ENCODE results near the gene USP36. TPM values are rescaled to one million over a fixed set of nuclear protein-coding genes. Genes with fewer than 3 reads are reported as not detected.
A peak's percentile ranks its signal among the peaks of the same experiment; 100 is the strongest.

Gene USP36
- total RNA-seq, 1 experiment from 2014 or later, result 96.8 TPM

- DNase-seq (ENCODE audit: low read depth, low spot score), result no peak
- in situ Hi-C loops (cut with HindIII; ENCODE audit: low pct_unique_long_range_greater_than_20kb, low sequenced_read_pairs), result loop anchor here (25.0 kb wide), 2 partner anchors 115 to 360 kb away; no protein-coding TSS in a partner anchor
These were observed 6.4 kb upstream of the USP36 start for GRCh38 chr17:78847052-78847451.

GRCh38 chr17:78844301-78845005 lies 3.8 kb upstream of the USP36 start:
- in situ Hi-C loops (cut with HindIII; ENCODE audit: low pct_unique_long_range_greater_than_20kb, low sequenced_read_pairs), result loop anchor here (25.0 kb wide), 2 partner anchors 118 to 357 kb away; no protein-coding TSS in a partner anchor
- no peak for DNase-seq (ENCODE audit: low read depth, low spot score)

GRCh38 chr17:78842881-78843565 lies 2.4 kb upstream of the USP36 start:
- peak; percentile 93 for DNase-seq (ENCODE audit: low read depth, low spot score)
- in situ Hi-C loops (cut with HindIII; ENCODE audit: low pct_unique_long_range_greater_than_20kb, low sequenced_read_pairs), result loop anchor here (25.0 kb wide), 2 partner anchors 119 to 356 kb away; no protein-coding TSS in a partner anchor

- in situ Hi-C loops (cut with HindIII; ENCODE audit: low pct_unique_long_range_greater_than_20kb, low sequenced_read_pairs), result loop anchor here (25.0 kb wide), 2 partner anchors 122 to 353 kb away; no protein-coding TSS in a partner anchor
- no peak for DNase-seq (ENCODE audit: low read depth, low spot score)
These were observed 159 bp downstream of the USP36 start for GRCh38 chr17:78840530-78840779.

GRCh38 chr17:78839762-78840529 lies 668 bp downstream of the USP36 start:
- DNase-seq (ENCODE audit: low read depth, low spot score), result peak; percentile 47
- in situ Hi-C loops (cut with HindIII; ENCODE audit: low pct_unique_long_range_greater_than_20kb, low sequenced_read_pairs), result loop anchor here (25.0 kb wide), 2 partner anchors 122 to 353 kb away; no protein-coding TSS in a partner anchor

GRCh38 chr17:78839235-78839761 lies 1.3 kb downstream of the USP36 start:
- DNase-seq (ENCODE audit: low read depth, low spot score), result no peak
- in situ Hi-C loops (cut with HindIII; ENCODE audit: low pct_unique_long_range_greater_than_20kb, low sequenced_read_pairs), result loop anchor here (25.0 kb wide), 2 partner anchors 123 to 352 kb away; no protein-coding TSS in a partner anchor

GRCh38 chr17:78838574-78839005 lies 2.0 kb downstream of the USP36 start:
- DNase-seq (ENCODE audit: low read depth, low spot score), result no peak
- in situ Hi-C loops (cut with HindIII; ENCODE audit: low pct_unique_long_range_greater_than_20kb, low sequenced_read_pairs), result loop anchor here (25.0 kb wide), 2 partner anchors 124 to 351 kb away; no protein-coding TSS in a partner anchor

- in situ Hi-C loops (cut with HindIII; ENCODE audit: low pct_unique_long_range_greater_than_20kb, low sequenced_read_pairs), result loop anchor here (25.0 kb wide), 2 partner anchors 126 to 349 kb away; no protein-coding TSS in a partner anchor
- DNase-seq (ENCODE audit: low read depth, low spot score), result no peak
These were observed 4.1 kb downstream of the USP36 start for GRCh38 chr17:78836420-78837021.

GRCh38 chr17:78834571-78834970 lies 6.0 kb downstream of the USP36 start:
- in situ Hi-C loops (cut with HindIII; ENCODE audit: low pct_unique_long_range_greater_than_20kb, low sequenced_read_pairs), result loop anchor here (25.0 kb wide), 2 partner anchors 128 to 347 kb away; no protein-coding TSS in a partner anchor
- DNase-seq (ENCODE audit: low read depth, low spot score), result no peak

GRCh38 chr17:78832541-78832810 lies 8.1 kb downstream of the USP36 start:
- no peak for DNase-seq (ENCODE audit: low read depth, low spot score)
- in situ Hi-C loops (cut with HindIII; ENCODE audit: low pct_unique_long_range_greater_than_20kb, low sequenced_read_pairs), result loop anchor here (25.0 kb wide), 2 partner anchors 130 to 345 kb away; no protein-coding TSS in a partner anchor

- DNase-seq (ENCODE audit: low read depth, low spot score), result no peak
- in situ Hi-C loops (cut with HindIII; ENCODE audit: low pct_unique_long_range_greater_than_20kb, low sequenced_read_pairs), result loop anchor here (25.0 kb wide), 2 partner anchors 130 to 345 kb away; no protein-coding TSS in a partner anchor
These were observed 8.7 kb downstream of the USP36 start for GRCh38 chr17:78831688-78832540.

- in situ Hi-C loops (cut with HindIII; ENCODE audit: low pct_unique_long_range_greater_than_20kb, low sequenced_read_pairs), result loop anchor here (5.0 to 25.0 kb wide), 3 partner anchors 102 to 342 kb away; no protein-coding TSS in a partner anchor
- DNase-seq (ENCODE audit: low read depth, low spot score), result no peak
These were observed 11.1 kb downstream of the USP36 start for GRCh38 chr17:78829477-78829876.

GRCh38 chr17:78828470-78829185 lies 12.0 kb downstream of the USP36 start:
- in situ Hi-C loops (cut with HindIII; ENCODE audit: low pct_unique_long_range_greater_than_20kb, low sequenced_read_pairs), result loop anchor here (5.0 to 25.0 kb wide), 3 partner anchors 101 to 341 kb away; no protein-coding TSS in a partner anchor
- peak; percentile 76 for DNase-seq (ENCODE audit: low read depth, low spot score)

- in situ Hi-C loops (cut with HindIII; ENCODE audit: low pct_unique_long_range_greater_than_20kb, low sequenced_read_pairs), result loop anchor here (5.0 to 25.0 kb wide), 3 partner anchors 100 to 340 kb away; no protein-coding TSS in a partner anchor
- no peak for DNase-seq (ENCODE audit: low read depth, low spot score)
These were observed 13.6 kb downstream of the USP36 start for GRCh38 chr17:78826836-78827509.

- no peak for DNase-seq (ENCODE audit: low read depth, low spot score)
- in situ Hi-C loops (cut with HindIII; ENCODE audit: low pct_unique_long_range_greater_than_20kb, low sequenced_read_pairs), result loop anchor here (5.0 to 25.0 kb wide), 3 partner anchors 99 to 339 kb away; no protein-coding TSS in a partner anchor
These were observed 14.2 kb downstream of the USP36 start for GRCh38 chr17:78826421-78826820.

All from SK-MEL-5 (cell line).